Measurements from ENCODE around the gene TRAPPC10.
A peak's percentile ranks its signal among the peaks of the same experiment; 100 is the strongest.
"Not testable (repeated sequence)": the region's sequence is repeated elsewhere in the genome, so short reads cannot be mapped to it uniquely, and the experiment has no call there.

TRAPPC10 gene

DNA sequence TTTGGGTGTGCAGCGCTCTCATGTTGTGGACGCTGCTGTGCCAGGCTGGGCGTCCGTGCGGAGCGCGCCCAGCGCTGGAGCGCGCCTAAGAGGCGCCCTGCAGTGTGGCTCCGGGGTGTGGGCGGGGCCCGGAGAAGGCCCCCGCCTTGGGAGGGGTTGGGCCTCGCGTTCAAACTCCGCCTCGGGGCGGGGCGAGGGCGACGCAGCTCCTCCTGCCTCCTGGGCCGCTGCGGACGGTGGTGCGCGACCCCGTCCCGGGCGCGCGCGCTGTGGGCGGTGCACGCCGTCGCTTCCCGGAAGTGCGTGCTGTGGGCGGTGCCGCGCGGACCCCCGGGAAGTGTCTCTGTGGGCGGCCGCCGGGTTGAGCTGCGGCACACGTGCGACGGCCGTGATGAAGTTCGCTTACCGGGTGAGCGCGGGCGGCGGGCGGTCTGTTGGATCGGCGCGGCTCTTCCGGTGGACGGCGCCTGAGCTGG is 95.0 kb downstream of the TRAPPC10 start, which contains the start of gene PWP2:
Gene PWP2 (plus strand): TSS at position 374 of the 476 bp plus-strand sequence. CDS start 18 bp downstream, at position 392.
- H3K9me3 ChIP-seq; H3K4me3 ChIP-seq; H3K27me3 ChIP-seq (ENCODE audit: low read depth); H3K36me3 ChIP-seq (replicated peaks); in situ Hi-C loops (cut with MboI; ENCODE audit: low sequenced_read_pairs); H3K4me1 ChIP-seq: not testable (repeated sequence)
- peak in 1 of 2 experiments; percentile 50 for DNase-seq (ENCODE audit: low spot score in 2 of 2)

DNA sequence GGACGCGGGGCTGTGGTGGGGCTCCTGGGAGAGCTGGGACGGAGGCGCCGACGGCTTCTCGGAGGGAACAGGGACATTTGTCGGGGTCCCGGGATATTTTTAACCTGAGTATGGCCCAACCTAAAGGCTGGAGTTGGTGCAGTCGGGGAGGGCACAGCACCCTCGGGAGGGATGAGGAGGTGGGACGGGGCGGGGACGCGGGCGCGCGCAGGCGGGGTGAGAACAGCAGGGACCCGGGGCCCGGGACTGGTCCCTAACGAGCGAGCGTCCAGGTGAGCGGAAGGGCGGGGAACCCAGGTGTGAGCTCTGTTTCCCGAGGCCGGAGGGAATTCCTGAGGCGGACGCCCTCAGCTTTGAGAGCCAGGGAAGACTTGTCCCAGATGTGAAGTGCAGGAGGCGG is 95.5 kb downstream of the TRAPPC10 start:
- H3K36me3 ChIP-seq (replicated peaks); in situ Hi-C loops (cut with MboI; ENCODE audit: low sequenced_read_pairs); H3K27me3 ChIP-seq (ENCODE audit: low read depth); DNase-seq (ENCODE audit: low spot score in 2 of 2); H3K4me1 ChIP-seq; H3K9me3 ChIP-seq; H3K4me3 ChIP-seq: not testable (repeated sequence)

DNA sequence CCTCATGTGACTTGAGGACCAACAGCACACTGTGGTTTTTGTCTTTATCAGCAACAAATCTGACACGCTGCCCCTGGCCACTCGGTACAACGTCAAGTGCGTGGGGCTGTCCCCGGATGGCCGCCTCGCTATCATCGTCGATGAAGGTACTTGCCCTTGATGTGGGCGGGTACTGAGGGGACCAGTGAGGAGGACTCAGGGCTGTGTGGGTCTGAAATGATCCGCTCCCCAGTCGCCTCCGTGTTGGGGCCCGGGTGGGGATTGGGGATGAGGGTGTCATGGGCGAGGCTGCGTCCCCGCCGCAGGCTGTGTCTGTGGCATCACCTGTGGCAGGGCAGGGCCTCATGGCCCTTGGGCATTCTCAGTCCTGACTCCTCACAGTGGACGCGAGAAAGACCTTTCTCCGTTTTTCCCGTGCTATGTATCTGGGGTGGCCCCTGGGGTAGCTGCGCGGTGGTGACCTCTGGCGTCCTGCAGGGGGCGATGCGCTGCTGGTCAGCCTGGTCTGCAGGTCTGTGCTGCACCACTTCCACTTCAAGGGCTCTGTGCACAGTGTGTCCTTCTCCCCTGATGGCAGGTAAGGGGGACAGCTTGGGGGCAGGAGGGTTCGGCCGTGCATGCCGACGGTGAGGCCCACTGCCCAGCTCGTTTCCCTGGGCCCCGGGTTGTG is 101.7 kb downstream of the TRAPPC10 start:
- H3K36me3 ChIP-seq (replicated peaks); in situ Hi-C loops (cut with MboI; ENCODE audit: low sequenced_read_pairs); H3K27me3 ChIP-seq (ENCODE audit: low read depth); H3K9me3 ChIP-seq; DNase-seq (ENCODE audit: low spot score in 2 of 2); H3K4me1 ChIP-seq; H3K4me3 ChIP-seq: not testable (repeated sequence)

DNA sequence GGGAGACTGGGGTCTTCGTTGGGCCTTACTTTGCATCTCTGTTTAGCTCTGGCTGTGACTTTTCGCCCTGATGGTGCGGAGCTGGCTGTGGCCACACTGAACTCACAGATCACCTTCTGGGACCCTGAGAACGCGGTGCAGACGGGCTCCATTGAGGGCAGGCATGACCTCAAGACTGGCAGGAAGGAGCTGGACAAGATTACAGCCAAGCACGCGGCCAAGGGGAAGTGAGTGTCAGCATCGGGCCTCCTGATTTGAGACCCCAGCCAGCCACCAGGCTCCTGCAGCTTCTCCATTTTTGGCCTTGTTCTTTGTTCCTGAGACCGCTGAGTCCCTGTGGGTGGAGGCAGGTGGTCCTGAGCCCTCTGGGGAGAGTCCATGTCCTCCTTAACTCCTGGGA is 110.0 kb downstream of the TRAPPC10 start:
- in situ Hi-C loops (cut with MboI; ENCODE audit: low sequenced_read_pairs); H3K9me3 ChIP-seq; H3K4me1 ChIP-seq; H3K4me3 ChIP-seq; H3K27me3 ChIP-seq (ENCODE audit: low read depth); H3K36me3 ChIP-seq (replicated peaks); DNase-seq (ENCODE audit: low spot score in 2 of 2): not testable (repeated sequence)

DNA sequence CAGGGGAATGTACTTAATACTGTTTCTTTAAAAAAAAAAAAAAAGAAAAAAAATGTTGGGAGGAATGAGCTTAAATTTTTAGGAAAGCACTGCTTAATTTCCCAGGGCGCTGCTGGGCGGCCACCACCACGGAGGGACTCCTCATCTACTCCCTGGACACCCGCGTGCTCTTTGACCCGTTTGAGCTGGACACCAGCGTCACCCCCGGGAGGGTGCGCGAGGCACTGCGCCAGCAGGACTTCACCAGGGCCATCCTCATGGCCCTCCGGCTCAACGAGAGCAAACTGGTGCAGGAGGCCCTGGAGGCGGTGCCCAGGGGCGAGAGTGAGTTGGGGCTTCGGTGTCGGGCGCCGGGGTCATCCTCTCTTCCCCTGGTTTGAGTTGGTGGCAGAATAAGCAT is 115.7 kb downstream of the TRAPPC10 start:
- H3K9me3 ChIP-seq; in situ Hi-C loops (cut with MboI; ENCODE audit: low sequenced_read_pairs); H3K4me3 ChIP-seq; H3K36me3 ChIP-seq (replicated peaks); H3K27me3 ChIP-seq (ENCODE audit: low read depth); DNase-seq (ENCODE audit: low spot score in 2 of 2); H3K4me1 ChIP-seq: not testable (repeated sequence)

DNA sequence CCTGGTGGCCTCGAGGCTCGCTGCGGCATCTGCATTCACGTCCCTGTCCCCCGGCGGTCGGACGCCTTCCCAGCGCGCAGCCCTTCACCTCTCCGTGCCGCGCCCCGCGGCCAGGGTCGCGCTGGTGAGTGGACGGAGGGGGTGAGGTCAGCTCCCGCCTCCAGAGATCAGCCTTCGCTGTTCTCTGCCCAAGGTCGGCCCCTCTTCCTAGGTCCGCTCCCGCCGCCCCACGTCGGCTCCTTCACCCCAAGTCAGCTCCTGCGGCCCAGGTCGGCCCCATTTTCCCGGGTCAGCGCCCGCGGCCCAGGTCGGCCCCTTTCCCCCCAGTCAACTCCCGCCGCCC is 121.6 kb downstream of the TRAPPC10 start:
- H3K4me3 ChIP-seq; in situ Hi-C loops (cut with MboI; ENCODE audit: low sequenced_read_pairs); DNase-seq (ENCODE audit: low spot score in 2 of 2); H3K36me3 ChIP-seq (replicated peaks); H3K27me3 ChIP-seq (ENCODE audit: low read depth); H3K4me1 ChIP-seq; H3K9me3 ChIP-seq: not testable (repeated sequence)

DNA sequence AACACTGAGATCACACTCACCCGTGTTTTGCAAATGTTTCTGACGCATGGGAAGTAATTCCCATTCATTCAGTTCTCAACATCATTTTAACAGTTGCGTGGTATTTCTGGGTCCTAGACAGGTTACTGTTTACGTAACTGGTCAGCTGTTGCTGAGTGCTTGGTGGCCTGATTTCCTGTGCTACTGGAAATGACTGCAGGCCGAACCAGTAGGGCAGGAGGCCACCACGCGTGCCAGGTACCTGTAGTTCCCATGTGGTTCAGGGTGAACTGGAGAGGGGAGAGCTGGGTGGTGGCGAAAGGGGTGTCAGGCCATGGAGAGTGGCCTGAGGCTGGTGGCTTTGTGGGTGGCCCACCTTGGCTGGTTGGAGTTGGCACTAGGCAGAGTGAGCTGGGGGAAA is 122.6 kb downstream of the TRAPPC10 start:
- H3K36me3 ChIP-seq (replicated peaks); DNase-seq (ENCODE audit: low spot score in 2 of 2); H3K4me1 ChIP-seq; H3K4me3 ChIP-seq; H3K9me3 ChIP-seq; H3K27me3 ChIP-seq (ENCODE audit: low read depth); in situ Hi-C loops (cut with MboI; ENCODE audit: low sequenced_read_pairs): not testable (repeated sequence)

DNA sequence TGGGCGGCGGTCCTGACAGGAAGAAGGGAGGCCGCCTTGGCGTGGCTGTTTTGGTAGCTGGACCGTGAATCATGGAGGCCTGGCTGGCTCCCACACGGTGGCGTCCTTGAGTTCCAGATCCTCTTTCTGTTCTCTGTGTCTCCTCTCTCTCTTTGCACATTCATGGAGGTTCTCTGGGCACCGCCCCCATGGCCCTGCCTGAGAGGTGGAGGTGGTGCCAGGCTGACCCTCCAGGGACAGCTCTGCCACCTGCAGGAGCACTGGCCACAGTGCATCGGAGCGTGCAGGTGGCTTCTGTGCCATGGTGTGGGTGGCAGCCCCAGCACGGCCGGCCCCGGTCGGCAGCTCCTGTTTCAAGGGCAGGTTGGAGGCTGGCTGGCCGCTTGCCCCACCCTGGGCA is 125.9 kb downstream of the TRAPPC10 start:
- H3K27me3 ChIP-seq (ENCODE audit: low read depth); in situ Hi-C loops (cut with MboI; ENCODE audit: low sequenced_read_pairs); DNase-seq (ENCODE audit: low spot score in 2 of 2); H3K4me3 ChIP-seq; H3K4me1 ChIP-seq; H3K9me3 ChIP-seq; H3K36me3 ChIP-seq (replicated peaks): not testable (repeated sequence)

DNA sequence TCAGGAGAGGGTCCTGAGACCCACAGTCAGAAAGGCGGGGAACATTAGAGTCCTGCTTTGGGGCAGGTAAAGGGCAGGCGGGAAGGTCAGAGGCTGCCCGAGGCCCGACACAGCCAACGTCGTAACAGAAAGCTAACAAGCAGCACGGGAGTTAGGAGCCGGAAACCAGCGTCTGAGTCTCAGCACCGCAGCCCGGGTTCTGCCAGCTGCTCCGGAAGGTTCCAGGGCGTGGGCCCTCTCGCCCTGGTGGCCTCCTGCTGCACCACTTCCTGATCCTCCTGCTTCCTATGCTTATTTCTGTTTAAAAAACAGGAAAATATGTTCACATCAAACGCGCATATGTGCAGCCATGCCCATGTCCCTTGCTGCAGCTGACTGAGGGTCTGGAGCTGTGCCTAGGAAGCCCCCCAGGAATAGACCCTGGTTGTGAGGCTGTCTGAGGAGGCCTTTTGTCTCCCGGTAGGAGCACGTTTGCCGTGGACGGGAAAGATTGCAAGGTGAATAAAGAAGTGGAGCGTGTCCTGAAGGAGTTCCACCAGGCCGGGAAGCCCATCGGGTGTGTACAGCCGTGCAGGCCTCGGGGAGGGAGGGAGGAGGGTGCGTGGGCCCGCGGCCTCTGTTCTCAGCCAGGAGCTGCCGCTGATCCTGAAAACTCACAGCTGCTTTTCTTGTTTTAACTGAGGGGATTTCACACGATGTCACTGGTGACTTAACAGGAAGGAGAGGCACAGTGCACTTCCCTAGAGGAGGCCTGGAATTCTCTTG is 127.9 kb downstream of the TRAPPC10 start:
- DNase-seq (ENCODE audit: low spot score in 2 of 2); in situ Hi-C loops (cut with MboI; ENCODE audit: low sequenced_read_pairs); H3K4me1 ChIP-seq; H3K4me3 ChIP-seq; H3K36me3 ChIP-seq (replicated peaks); H3K9me3 ChIP-seq; H3K27me3 ChIP-seq (ENCODE audit: low read depth): not testable (repeated sequence)

DNA sequence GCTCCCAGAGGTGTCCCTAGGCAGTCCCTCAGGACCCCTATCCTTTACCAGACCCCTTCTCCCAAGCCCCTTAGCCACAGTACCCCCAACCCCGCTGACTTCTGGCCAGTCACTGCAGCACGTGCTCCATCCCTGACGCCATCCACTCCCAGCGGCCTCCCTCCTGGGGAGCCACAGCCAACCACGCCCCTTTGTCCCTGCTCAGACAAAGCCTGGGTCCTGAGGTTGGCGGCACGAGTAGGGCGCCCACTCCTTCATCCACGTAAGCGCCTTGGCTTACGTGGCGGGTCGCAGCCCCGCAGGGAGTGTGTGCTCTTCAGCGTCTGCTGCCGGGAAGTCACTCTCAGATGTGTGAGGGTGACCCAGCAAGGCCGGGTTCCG is 128.4 kb downstream of the TRAPPC10 start:
- in situ Hi-C loops (cut with MboI; ENCODE audit: low sequenced_read_pairs); H3K4me3 ChIP-seq; DNase-seq (ENCODE audit: low spot score in 2 of 2); H3K27me3 ChIP-seq (ENCODE audit: low read depth); H3K4me1 ChIP-seq; H3K36me3 ChIP-seq (replicated peaks); H3K9me3 ChIP-seq: not testable (repeated sequence)

DNA sequence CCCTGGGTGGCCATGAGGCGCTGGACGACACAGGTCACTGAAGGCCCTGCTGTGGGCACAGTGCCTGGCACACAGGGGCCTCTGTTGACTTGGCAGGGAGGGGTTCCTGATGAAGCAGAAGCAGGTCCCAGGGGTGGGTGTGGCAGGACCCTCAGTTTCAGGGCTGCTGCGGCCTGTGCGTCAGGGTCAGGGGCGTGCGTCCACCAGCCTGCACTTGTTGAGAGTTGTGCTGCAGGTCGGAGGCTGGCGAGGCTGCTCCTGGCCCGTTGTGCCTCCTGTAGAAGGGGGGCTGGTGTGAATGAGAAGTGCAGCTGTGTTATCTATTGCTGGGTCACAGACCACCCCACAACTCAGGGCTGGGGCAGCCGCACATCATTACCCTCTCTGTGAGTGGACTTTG is 130.4 kb downstream of the TRAPPC10 start:
- DNase-seq (ENCODE audit: low spot score in 2 of 2); H3K9me3 ChIP-seq; H3K4me1 ChIP-seq; in situ Hi-C loops (cut with MboI; ENCODE audit: low sequenced_read_pairs); H3K27me3 ChIP-seq (ENCODE audit: low read depth); H3K4me3 ChIP-seq; H3K36me3 ChIP-seq (replicated peaks): not testable (repeated sequence)

DNA sequence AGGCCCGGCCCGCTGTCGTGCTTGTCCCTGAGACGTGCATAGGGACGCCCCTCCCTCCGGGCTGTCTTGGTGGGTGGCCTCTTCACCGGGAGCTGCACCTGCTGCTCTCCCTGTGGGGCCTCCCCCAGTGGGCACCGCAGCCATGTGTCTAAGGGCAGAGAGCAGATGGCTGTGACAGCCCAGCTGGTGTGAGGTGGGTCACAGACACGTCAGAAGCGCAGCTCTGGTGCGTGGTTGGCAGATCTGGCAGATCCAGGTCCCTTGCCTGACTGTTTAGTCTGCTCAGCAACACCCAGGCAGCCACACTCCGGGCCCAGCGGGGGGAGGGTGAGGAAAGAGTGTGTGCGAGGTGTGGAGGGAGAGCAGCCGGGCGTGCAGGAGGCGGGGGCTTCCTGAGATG is 131.3 kb downstream of the TRAPPC10 start:
- H3K9me3 ChIP-seq; H3K36me3 ChIP-seq (replicated peaks); H3K4me3 ChIP-seq; in situ Hi-C loops (cut with MboI; ENCODE audit: low sequenced_read_pairs); H3K4me1 ChIP-seq; H3K27me3 ChIP-seq (ENCODE audit: low read depth); DNase-seq (ENCODE audit: low spot score in 2 of 2): not testable (repeated sequence)

DNA sequence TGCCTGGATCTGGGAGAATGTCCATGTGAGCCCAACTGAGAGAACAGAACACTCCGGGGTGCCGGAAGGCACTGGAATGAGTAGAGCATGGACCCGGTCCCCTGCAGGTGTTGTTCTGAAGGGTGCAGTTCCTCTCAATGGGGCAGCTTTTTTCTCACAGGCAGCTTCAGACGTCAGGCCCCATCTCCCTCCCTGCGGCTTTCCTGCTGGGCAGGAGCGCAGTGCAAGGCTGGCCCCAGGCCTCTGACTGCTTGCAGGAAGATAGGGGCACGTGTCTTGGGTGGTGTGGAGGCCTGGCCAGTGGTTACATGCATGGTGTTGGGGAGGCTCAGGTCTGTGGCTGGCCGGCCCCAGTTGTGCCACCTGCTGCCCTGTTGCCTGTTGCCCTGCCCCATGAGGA is 131.9 kb downstream of the TRAPPC10 start:
- H3K4me3 ChIP-seq; H3K36me3 ChIP-seq (replicated peaks); in situ Hi-C loops (cut with MboI; ENCODE audit: low sequenced_read_pairs); H3K9me3 ChIP-seq; H3K4me1 ChIP-seq; H3K27me3 ChIP-seq (ENCODE audit: low read depth); DNase-seq (ENCODE audit: low spot score in 2 of 2): not testable (repeated sequence)

DNA sequence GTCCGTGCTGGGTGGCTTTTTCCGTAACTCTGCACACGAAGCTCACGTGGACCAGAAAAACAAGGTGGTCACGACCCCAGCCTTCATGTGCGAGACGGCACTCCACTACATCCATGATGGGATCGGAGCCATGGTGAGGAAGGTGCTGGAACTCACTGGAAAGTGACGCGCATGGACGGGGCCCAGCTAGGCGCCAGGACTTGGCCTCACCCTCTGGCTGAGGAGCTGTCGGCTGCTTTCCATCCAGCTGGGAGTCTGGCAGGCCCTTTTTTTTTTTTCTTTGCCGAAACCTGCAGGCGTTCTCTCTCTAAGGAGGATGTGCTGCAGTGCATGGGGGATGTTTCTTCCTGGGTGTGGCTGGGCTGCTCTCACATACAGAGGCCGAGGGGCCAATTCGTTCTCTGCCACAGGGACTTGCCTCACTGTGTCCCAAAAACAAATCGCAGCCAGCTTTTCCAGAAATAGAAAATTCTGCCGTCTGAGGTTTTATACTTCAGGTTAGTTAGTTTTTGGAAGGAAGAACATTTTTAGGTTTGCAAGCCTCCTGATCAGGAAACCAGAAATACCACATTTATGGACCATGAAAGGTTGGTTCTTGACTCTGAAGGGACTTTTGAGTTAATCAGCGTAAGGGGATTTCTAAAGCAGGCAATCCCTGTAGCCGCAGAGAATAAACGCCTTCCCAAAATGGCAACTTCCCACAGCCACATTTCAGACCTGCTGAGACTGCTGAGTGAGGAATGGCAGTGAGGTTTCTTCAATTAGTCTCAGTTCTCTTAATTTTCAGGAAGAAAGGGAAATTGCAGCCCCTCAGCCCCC is 132.9 kb downstream of the TRAPPC10 start:
- H3K36me3 ChIP-seq (replicated peaks); H3K4me3 ChIP-seq; H3K4me1 ChIP-seq; DNase-seq (ENCODE audit: low spot score in 2 of 2); H3K9me3 ChIP-seq; H3K27me3 ChIP-seq (ENCODE audit: low read depth); in situ Hi-C loops (cut with MboI; ENCODE audit: low sequenced_read_pairs): not testable (repeated sequence)

Data from HAP-1 (cell line).